ENCODE measurements around the gene RPL26.

Gene RPL26

GRCh38 chr17:8418471-8418870 is 35.5 kb upstream of the RPL26 start:
- H3K4me1 ChIP-seq (ENCODE audit: low read length) = no peaks in the 10 kb centered on the region
- no peaks in the 10 kb centered on the region for H3K27me3 ChIP-seq (ENCODE audit: low read depth, low read length)
- H3K79me2 ChIP-seq (ENCODE audit: low read length) = no peaks in the 10 kb centered on the region
- H2AFZ ChIP-seq (ENCODE audit: low read depth, low read length) = no peak overlapping the region
- no peaks in the 10 kb centered on the region for H3K9me3 ChIP-seq (ENCODE audit: insufficient read depth, low read length)
- H3K4me2 ChIP-seq (ENCODE audit: low read length) = no peak overlapping the region
- H3K4me3 ChIP-seq (ENCODE audit: low read length) = no peak overlapping the region
- no peaks in the 10 kb centered on the region for H3K36me3 ChIP-seq (replicated peaks; ENCODE audit: low read depth, low read length)
- no peak overlapping the region for H3K9ac ChIP-seq (ENCODE audit: low read length)
- no peaks in the 10 kb centered on the region for H4K20me1 ChIP-seq (ENCODE audit: insufficient read depth, low read length)
- TF ChIP-seq CTCF (IDR thresholded peaks at IDR 0.05; ENCODE audit: low read depth, low read length) (no peak), EZH2phosphoT487 (IDR thresholded peaks at IDR 0.05; ENCODE audit: low read depth) (no peak)
- no peak overlapping the region for H3K27ac ChIP-seq (ENCODE audit: low read length)

DNA sequence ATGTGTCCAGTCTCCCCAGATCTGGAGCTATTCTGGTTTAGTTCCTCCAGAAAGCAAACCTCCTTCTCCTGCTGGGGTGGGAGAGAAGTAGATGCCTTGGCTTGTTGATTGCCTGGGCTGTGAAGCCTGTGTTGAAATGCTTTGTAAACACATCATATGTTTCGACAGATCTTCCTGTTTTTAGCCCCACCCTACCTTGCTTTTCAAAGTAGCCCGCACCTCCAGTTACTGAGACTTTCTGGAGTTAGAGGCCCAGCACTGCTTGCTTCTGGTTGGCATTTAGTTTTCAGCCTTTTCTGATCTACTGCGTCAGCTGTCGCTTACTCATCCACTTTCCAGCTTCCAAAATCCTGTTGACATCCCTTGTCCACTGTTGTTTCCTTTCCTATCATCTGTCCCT is 34.8 kb upstream of the RPL26 start:
- Histone ChIP-seq H4K20me1 (ENCODE audit: insufficient read depth, low read length) (no peaks in the 10 kb centered on the region), H3K36me3 (replicated peaks; ENCODE audit: low read depth, low read length) (no peaks in the 10 kb centered on the region), H3K27ac (ENCODE audit: low read length) (no peak overlapping the region), H2AFZ (ENCODE audit: low read depth, low read length) (no peak overlapping the region), H3K4me1 (ENCODE audit: low read length) (no peaks in the 10 kb centered on the region), H3K79me2 (ENCODE audit: low read length) (no peaks in the 10 kb centered on the region), H3K27me3 (ENCODE audit: low read depth, low read length) (no peaks in the 10 kb centered on the region), H3K4me3 (ENCODE audit: low read length) (no peak overlapping the region), H3K9ac (ENCODE audit: low read length) (no peak overlapping the region), H3K4me2 (ENCODE audit: low read length) (no peak overlapping the region), H3K9me3 (ENCODE audit: insufficient read depth, low read length) (no peaks in the 10 kb centered on the region)
- TF ChIP-seq CTCF (IDR thresholded peaks at IDR 0.05; ENCODE audit: low read depth, low read length) (no peak), EZH2phosphoT487 (IDR thresholded peaks at IDR 0.05; ENCODE audit: low read depth) (no peak)

DNA sequence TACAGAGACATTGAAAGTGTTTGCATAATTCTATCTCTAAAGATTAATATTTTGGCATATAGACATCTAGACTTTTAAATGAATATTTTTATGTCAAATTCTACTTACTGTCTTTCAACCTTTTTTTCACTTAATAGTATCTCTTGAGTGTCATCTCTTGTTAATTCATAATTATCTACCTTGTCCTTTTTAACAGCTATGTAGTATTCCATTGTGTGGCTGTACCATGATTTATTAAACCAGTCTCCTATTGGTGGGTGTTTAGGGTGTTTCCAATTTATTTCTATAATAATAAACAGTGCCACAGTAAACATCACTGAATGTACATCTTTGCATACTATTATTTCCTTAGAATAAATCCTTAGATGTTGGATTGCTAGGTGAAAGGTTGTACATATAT is 30.9 kb upstream of the RPL26 start:
- H4K20me1 ChIP-seq (ENCODE audit: insufficient read depth, low read length) = no peaks in the 10 kb centered on the region
- H3K4me3 ChIP-seq (ENCODE audit: low read length) = no peak overlapping the region
- TF ChIP-seq CTCF (IDR thresholded peaks at IDR 0.05; ENCODE audit: low read depth, low read length) (no peak), EZH2phosphoT487 (IDR thresholded peaks at IDR 0.05; ENCODE audit: low read depth) (no peak)
- H3K36me3 ChIP-seq (replicated peaks; ENCODE audit: low read depth, low read length) = no peaks in the 10 kb centered on the region
- no peaks in the 10 kb centered on the region for H3K9me3 ChIP-seq (ENCODE audit: insufficient read depth, low read length)
- H2AFZ ChIP-seq (ENCODE audit: low read depth, low read length) = no peak overlapping the region
- no peak overlapping the region for H3K9ac ChIP-seq (ENCODE audit: low read length)
- H3K27me3 ChIP-seq (ENCODE audit: low read depth, low read length) = no peaks in the 10 kb centered on the region
- H3K4me1 ChIP-seq (ENCODE audit: low read length) = peaks cover 5% of the 10 kb centered on the region
- no peaks in the 10 kb centered on the region for H3K79me2 ChIP-seq (ENCODE audit: low read length)
- H3K4me2 ChIP-seq (ENCODE audit: low read length) = no peak overlapping the region
- no peak overlapping the region for H3K27ac ChIP-seq (ENCODE audit: low read length)

DNA sequence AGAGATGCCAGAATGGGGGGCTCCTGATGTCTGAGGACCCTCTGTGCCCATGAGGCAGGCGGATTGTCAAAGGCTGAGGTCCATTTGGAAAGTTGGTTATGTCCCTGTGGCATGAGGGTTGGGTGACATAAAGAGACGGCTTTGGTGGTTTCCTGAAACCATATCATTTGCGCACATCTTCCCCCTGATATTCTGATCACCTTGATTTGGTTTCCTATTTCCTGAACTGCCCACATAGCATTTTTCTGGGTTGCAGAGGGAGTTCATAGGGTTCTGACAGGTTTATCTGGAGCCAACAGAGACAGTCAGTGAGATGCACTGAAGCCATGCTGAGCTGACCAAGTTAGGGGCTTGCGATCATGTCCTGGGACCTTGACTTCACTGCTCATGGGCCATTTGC is 30.3 kb upstream of the RPL26 start:
- Histone ChIP-seq H3K9ac (ENCODE audit: low read length) (no peak overlapping the region), H3K27ac (ENCODE audit: low read length) (no peak overlapping the region), H3K4me2 (ENCODE audit: low read length) (no peak overlapping the region), H3K27me3 (ENCODE audit: low read depth, low read length) (no peaks in the 10 kb centered on the region), H3K79me2 (ENCODE audit: low read length) (no peaks in the 10 kb centered on the region), H3K4me1 (ENCODE audit: low read length) (peaks cover 5% of the 10 kb centered on the region), H3K4me3 (ENCODE audit: low read length) (no peak overlapping the region), H4K20me1 (ENCODE audit: insufficient read depth, low read length) (no peaks in the 10 kb centered on the region), H2AFZ (ENCODE audit: low read depth, low read length) (no peak overlapping the region), H3K9me3 (ENCODE audit: insufficient read depth, low read length) (no peaks in the 10 kb centered on the region), H3K36me3 (replicated peaks; ENCODE audit: low read depth, low read length) (no peaks in the 10 kb centered on the region)
- no peak for TF ChIP-seq EZH2phosphoT487 (IDR thresholded peaks at IDR 0.05; ENCODE audit: low read depth)
- no peak for TF ChIP-seq CTCF (IDR thresholded peaks at IDR 0.05; ENCODE audit: low read depth, low read length)

All from OCI-LY3 (cell line).